H9 (cell line): ENCODE data around the gene GPRASP3. TPM values are rescaled to one million over a fixed set of nuclear protein-coding genes. Genes with fewer than 3 reads are reported as not detected.

Experiments used
- DNase-seq: peaks from one replicate; pipeline ENCODE4 v3.0.0-alpha.2; 2017
- H2AFZ ChIP-seq: one replicate; pipeline ENCODE4 v1.6.1; 2013; ENCODE audit warnings: mild to moderate bottlenecking, low read length, control low read depth, moderate library complexity
- H2AK5ac ChIP-seq: 2 replicates; pipeline ENCODE4 v1.6.1; 2013; ENCODE audit warnings: low read length, control low read depth, mixed read lengths; ENCODE audit not compliant: insufficient read length
- H2BK120ac ChIP-seq: one replicate; pipeline ENCODE4 v1.6.1; 2013; ENCODE audit warnings: low read depth, mild to moderate bottlenecking, low read length, control low read depth, inconsistent platforms; ENCODE audit not compliant: poor library complexity, severe bottlenecking
- H2BK12ac ChIP-seq: 2 replicates; pipeline ENCODE4 v1.6.1; 2013; ENCODE audit warnings: low read length, control low read depth, mixed read lengths, low read depth; ENCODE audit not compliant: insufficient read length
- H2BK15ac ChIP-seq: 2 replicates; pipeline ENCODE4 v1.6.1; 2013; ENCODE audit warnings: low read depth, low read length, control low read depth
- H2BK20ac ChIP-seq: one replicate; pipeline ENCODE4 v1.6.1; 2013; ENCODE audit warnings: low read depth, mild to moderate bottlenecking, low read length, control low read depth, inconsistent platforms; ENCODE audit not compliant: poor library complexity, severe bottlenecking
- H2BK5ac ChIP-seq: 2 replicates; pipeline ENCODE4 v1.6.1; 2013; ENCODE audit warnings: low read length, control low read depth, mixed read lengths; ENCODE audit not compliant: insufficient read length
- H3K14ac ChIP-seq: 2 replicates; pipeline ENCODE4 v1.6.1; 2013; ENCODE audit warnings: low read length, control low read depth; ENCODE audit not compliant: insufficient read depth
- H3K18ac ChIP-seq: 2 replicates; pipeline ENCODE4 v1.6.1; 2013; ENCODE audit warnings: low read depth, mild to moderate bottlenecking, mixed read lengths, low read length, control low read depth; ENCODE audit not compliant: insufficient read length
- H3K23ac ChIP-seq: 2 replicates; pipeline ENCODE4 v1.6.1; 2013; ENCODE audit warnings: low read length, control low read depth, mixed read lengths, low read depth; ENCODE audit not compliant: insufficient read length
- H3K23me2 ChIP-seq: 2 replicates; pipeline ENCODE4 v1.6.1; 2013; ENCODE audit warnings: low read depth, mild to moderate bottlenecking, mixed read lengths, low read length, control low read depth; ENCODE audit not compliant: insufficient read length, poor library complexity, severe bottlenecking
- H3K27ac ChIP-seq: 2 replicates; pipeline ENCODE4 v1.5.1; 2013; ENCODE audit warnings: low read length, control low read depth, mixed read lengths, low read depth; ENCODE audit not compliant: insufficient read length
- H3K27me3 ChIP-seq: 2 replicates; pipeline ENCODE4 v1.6.1; 2013; ENCODE audit warnings: low read length, control low read depth, inconsistent platforms; ENCODE audit not compliant: insufficient read depth
- H3K4ac ChIP-seq: 2 replicates; pipeline ENCODE4 v1.6.1; 2013; ENCODE audit warnings: low read depth, mild to moderate bottlenecking, control low read depth, inconsistent platforms, low read length, moderate library complexity
- H3K4me1 ChIP-seq: 2 replicates; pipeline ENCODE4 v1.6.1; 2013; ENCODE audit warnings: low read length, control low read depth, inconsistent platforms; ENCODE audit not compliant: insufficient read depth
- H3K4me2 ChIP-seq: 2 replicates; pipeline ENCODE4 v1.6.1; 2013; ENCODE audit warnings: low read length, control low read depth, mixed read lengths; ENCODE audit not compliant: insufficient read length, insufficient read depth
- H3K56ac ChIP-seq: 2 replicates; pipeline ENCODE4 v1.6.1; 2013; ENCODE audit warnings: low read depth, mild to moderate bottlenecking, mixed read lengths, low read length, control low read depth; ENCODE audit not compliant: insufficient read length
- H3K79me1 ChIP-seq: 2 replicates; pipeline ENCODE4 v1.6.1; 2013; ENCODE audit warnings: low read depth, mild to moderate bottlenecking, moderate library complexity, low read length, control low read depth, inconsistent platforms; ENCODE audit not compliant: insufficient read depth, poor library complexity, severe bottlenecking
- H3K79me2 ChIP-seq: 2 replicates; pipeline ENCODE4 v1.6.1; 2013; ENCODE audit warnings: low read length, control low read depth, inconsistent platforms; ENCODE audit not compliant: insufficient read depth
- H3K9ac ChIP-seq: 2 replicates; pipeline ENCODE4 v1.6.1; 2013; ENCODE audit warnings: low read length, control low read depth, mixed read lengths; ENCODE audit not compliant: insufficient read length; ENCODE audit errors: extremely low read depth
- H3K9me3 ChIP-seq: one replicate; pipeline ENCODE4 v1.6.1; 2013; ENCODE audit warnings: low read depth, low read length, inconsistent platforms; ENCODE audit not compliant: control insufficient read depth
- H3T11ph ChIP-seq: one replicate; pipeline ENCODE4 v1.6.1; 2013; ENCODE audit warnings: mild to moderate bottlenecking, low read length, control low read depth, inconsistent platforms
- H4K20me1 ChIP-seq: one replicate; pipeline ENCODE4 v1.6.1; 2013; ENCODE audit not compliant: control insufficient read depth, insufficient read length, insufficient read depth
- H4K5ac ChIP-seq: 2 replicates; pipeline ENCODE4 v1.6.1; 2013; ENCODE audit warnings: low read depth, mild to moderate bottlenecking, mixed read lengths, low read length, control low read depth; ENCODE audit not compliant: insufficient read length
- H4K8ac ChIP-seq: replicated peaks from 2 replicates; pipeline ENCODE4 v1.6.1; 2013; ENCODE audit warnings: low read length, control low read depth, mixed read lengths, low read depth; ENCODE audit not compliant: insufficient read length
- H4K91ac ChIP-seq: 2 replicates; pipeline ENCODE4 v1.6.1; 2013; ENCODE audit warnings: low read depth, mild to moderate bottlenecking, moderate library complexity, mixed read lengths, low read length, control low read depth; ENCODE audit not compliant: insufficient read length
- H3K27ac Mint-ChIP-seq, 3 experiments: 2 replicates in 2 of 3; 3 replicates in 1 of 3; pipeline ENCODE4 v1.8.0; 2020 to 2021; ENCODE audit warnings: mixed read lengths in 3 of 3, mild to moderate bottlenecking in 1 of 3, moderate library complexity in 1 of 3
- H3K27me3 Mint-ChIP-seq: 2 replicates; pipeline ENCODE4 v1.8.0; 2021; ENCODE audit warnings: low read depth, mild to moderate bottlenecking, moderate library complexity, mixed read lengths
- H3K36me3 Mint-ChIP-seq, 3 experiments: 2 replicates in 2 of 3; 3 replicates in 1 of 3; pipeline ENCODE4 v1.8.0; 2020 to 2021; ENCODE audit warnings: low read depth in 3 of 3, mixed read lengths in 3 of 3; ENCODE audit not compliant: insufficient read depth in 1 of 3
- H3K4me1 Mint-ChIP-seq, 2 experiments: 2 replicates each; pipeline ENCODE4 v1.8.0; 2020; ENCODE audit warnings: mixed read lengths in 2 of 2
- H3K4me3 Mint-ChIP-seq, 2 experiments: 2 replicates in 1 of 2; 3 replicates in 1 of 2; pipeline ENCODE4 v1.8.0; 2020 to 2021; ENCODE audit warnings: mild to moderate bottlenecking in 2 of 2, mixed read lengths in 2 of 2, moderate library complexity in 1 of 2
- H3K9me3 Mint-ChIP-seq, 2 experiments: 2 replicates in 1 of 2; 3 replicates in 1 of 2; pipeline ENCODE4 v1.8.0; 2020; ENCODE audit warnings: mild to moderate bottlenecking in 2 of 2, mixed read lengths in 2 of 2, moderate library complexity in 1 of 2
- CTCF ChIP-seq: fragments of 200-600 bp; sonication (generic); conservative IDR thresholded peaks from 3 replicates; pipeline ENCODE4 v1.8.0; 2021; ENCODE audit warnings: antibody characterized with exemption, mild to moderate bottlenecking
- WGBS: extraction: QIAGEN DNeasy Blood & Tissue Kit; methylation state at CpG from one replicate; pipeline ENCODE4 v1.1.7; 2013; ENCODE audit warnings: missing lambda C conversion rate, low lambda C conversion rate, mixed read lengths; ENCODE audit not compliant: insufficient read length; ENCODE audit errors: extremely low coverage; 5-methylcytosine and 5-hydroxymethylcytosine counted together
- total RNA-seq: library from RNA; stranded (reverse); gene quantifications from 2 replicates; pipeline ENCODE4 v1.2.1, GENCODE V29; 2021

GPRASP3 gene
- total RNA-seq, 1 experiment from 2014 or later: 4.8 TPM

GRCh38 chrX:102694749-102695148 is 25.8 kb upstream of the GPRASP3 start:
- H3K27me3 Mint-ChIP-seq: no peaks in the 10 kb centered on the region; the same call in 1 of the 2 replicates
- no peak overlapping the region for H4K5ac ChIP-seq
- no peak for DNase-seq
- H3K14ac ChIP-seq: no peak overlapping the region
- H2BK15ac ChIP-seq: no peak overlapping the region
- H3K18ac ChIP-seq: no peak overlapping the region
- H3K9me3 ChIP-seq: peaks cover 9% of the 10 kb centered on the region
- no peak overlapping the region for H3K56ac ChIP-seq
- no peaks in the 10 kb centered on the region for H3K4me1 Mint-ChIP-seq
- H2AK5ac ChIP-seq: no peak overlapping the region
- H3K23ac ChIP-seq: no peak overlapping the region
- no peak overlapping the region for H3K27ac ChIP-seq
- H3K79me1 ChIP-seq: no peaks in the 10 kb centered on the region
- no peak overlapping the region for H4K8ac ChIP-seq
- no peak overlapping the region for H3T11ph ChIP-seq
- H3K79me2 ChIP-seq: no peaks in the 10 kb centered on the region
- no peaks in the 10 kb centered on the region for H3K27me3 ChIP-seq
- no peaks in the 10 kb centered on the region for H3K23me2 ChIP-seq
- no peaks in the 10 kb centered on the region for H4K20me1 ChIP-seq
- no peak overlapping the region for H3K4me2 ChIP-seq
- no peak overlapping the region for H2BK5ac ChIP-seq
- H3K4ac ChIP-seq: no peak overlapping the region
- no peak overlapping the region for H3K27ac Mint-ChIP-seq
- peaks cover 4 to 9% (median 8%) of the 10 kb centered on the region in 3 experiments; a peak in 4 of 7 replicates for H3K36me3 Mint-ChIP-seq
- no peak for TF ChIP-seq CTCF
- no peak overlapping the region for H3K9ac ChIP-seq
- no peaks in the 10 kb centered on the region for H3K4me1 ChIP-seq
- H2BK120ac ChIP-seq: no peak overlapping the region
- no peak overlapping the region for H3K4me3 Mint-ChIP-seq
- no peak overlapping the region for H4K91ac ChIP-seq
- H3K9me3 Mint-ChIP-seq: peaks cover 66 to 72% of the 10 kb centered on the region in 2 experiments
- no CpG with 5 or more reads among the region's 3 CpGs for WGBS
- H2BK12ac ChIP-seq: no peak overlapping the region
- no peak overlapping the region for H2BK20ac ChIP-seq
- H2AFZ ChIP-seq: no peak overlapping the region
